Prostate gland (tissue), 2 donors: Measurements from ENCODE around the gene ITGA6. TPM values are rescaled to one million over a fixed set of nuclear protein-coding genes. Genes with fewer than 3 reads are reported as not detected.

Source experiments
- DNase-seq: peaks from one replicate; pipeline ENCODE4 v3.0.0-alpha.2; 2019; ENCODE audit warnings: low spot score
- H3K27ac ChIP-seq, 2 donors: fragments of 200-600 bp; sonication (generic); 2 replicates each; pipeline ENCODE4 v1.5.1; 2017 to 2019
- H3K27me3 ChIP-seq: fragments of 200-600 bp; sonication (generic); replicated peaks from 2 replicates; pipeline ENCODE4 v1.5.1; 2019; ENCODE audit not compliant: insufficient read depth
- H3K36me3 ChIP-seq, 2 donors: fragments of 200-600 bp; sonication (generic); 1 replicate in 1 of 2; 2 replicates in 1 of 2; pipeline versions ENCODE4 v1.5.1 to v1.8.1; 2017 to 2019
- H3K4me1 ChIP-seq: fragments of 200-600 bp; sonication (generic); replicated peaks from 2 replicates; pipeline ENCODE4 v1.5.1; 2019
- H3K4me3 ChIP-seq, 2 donors: fragments of 200-600 bp; sonication (generic); 2 replicates each; pipeline ENCODE4 v1.5.1; 2017 to 2019
- H3K9me3 ChIP-seq: fragments of 200-600 bp; sonication (generic); 2 replicates; pipeline ENCODE4 v1.5.1; 2017
- CTCF ChIP-seq, 4 experiments: fragments of 200-600 bp in 2 of 4; fragments of 450-650 bp in 2 of 4; sonication (generic) in 2 of 4; IDR thresholded peaks; 1 replicate in 3 of 4; 2 replicates in 1 of 4; pipeline ENCODE4 v1.5.1; 2016 to 2019; ENCODE audit warnings: antibody characterized with exemption in 4 of 4, mild to moderate bottlenecking in 2 of 4, moderate library complexity in 2 of 4
- POLR2A ChIP-seq: fragments of 450-650 bp; IDR thresholded peaks from one replicate; pipeline ENCODE4 v1.6.1; 2016; ENCODE audit warnings: antibody characterized with exemption, mild to moderate bottlenecking
- POLR2AphosphoS5 ChIP-seq: sonication (generic); formaldehyde crosslinking; IDR thresholded peaks from one replicate; pipeline ENCODE4 v1.6.1; 2017; ENCODE audit warnings: antibody characterized with exemption
- WGBS: methylation state at CpG from one replicate; pipeline ENCODE4 v1.1.5; 2018; 5-methylcytosine and 5-hydroxymethylcytosine counted together
- intact Hi-C: fragments of 100-400 bp; cut with DNase I; formaldehyde crosslinking; loops from one replicate; pipeline ENCODE4 v1.14.2; 2022
- total RNA-seq, 2 donors: library from RNA; depleted of rRNA; stranded (reverse); fragments of >200 nt; gene quantifications; one replicate each; pipeline ENCODE4 v1.1.0, GENCODE V29; 2016

The ITGA6 gene
- total RNA-seq, 2 donors from 2014 or later: 71.7 to 249 TPM

- no peak for TF ChIP-seq POLR2AphosphoS5
- no peak for TF ChIP-seq CTCF (IDR thresholded peaks at IDR 0.05)
- TF ChIP-seq POLR2A: no peak
- 96% methylated on average over 5 of the region's 5 CpGs for WGBS
- Histone ChIP-seq H3K9me3 (no peaks in the 10 kb centered on the region), H3K36me3 (no peaks in the 10 kb centered on the region), H3K27ac (no peak overlapping the region), H3K4me1 (no peaks in the 10 kb centered on the region), H3K27me3 (no peaks in the 10 kb centered on the region), H3K4me3 (no peak overlapping the region)
- DNase-seq: no peak
- intact Hi-C loops: no loop called here
These were observed 27.6 kb upstream of the ITGA6 start for GRCh38 chr2:172399765-172400164.

GRCh38 chr2:172402198-172402597, 25.2 kb upstream of the ITGA6 start:
- no peak for DNase-seq

GRCh38 chr2:172403402-172403801, 24.0 kb upstream of the ITGA6 start:
- intact Hi-C loops: no loop called here
- H3K4me1 ChIP-seq: no peaks in the 10 kb centered on the region
- WGBS: 82% methylated on average over 4 of the region's 4 CpGs
- H3K9me3 ChIP-seq: no peaks in the 10 kb centered on the region
- H3K36me3 ChIP-seq: no peaks in the 10 kb centered on the region
- H3K27ac ChIP-seq: no peak overlapping the region
- TF ChIP-seq POLR2A (no peak), CTCF (IDR thresholded peaks at IDR 0.05) (no peak), POLR2AphosphoS5 (no peak)
- no peaks in the 10 kb centered on the region for H3K27me3 ChIP-seq
- H3K4me3 ChIP-seq: no peak overlapping the region
- no peak for DNase-seq

More at GRCh38 chr2:172402198-172402597, 25.2 kb upstream of the ITGA6 start:
- Histone ChIP-seq H3K36me3 (no peaks in the 10 kb centered on the region), H3K4me1 (no peaks in the 10 kb centered on the region), H3K4me3 (no peak overlapping the region), H3K27ac (no peak overlapping the region), H3K27me3 (no peaks in the 10 kb centered on the region), H3K9me3 (no peaks in the 10 kb centered on the region)
- TF ChIP-seq POLR2A (no peak), POLR2AphosphoS5 (no peak), CTCF (IDR thresholded peaks at IDR 0.05) (no peak)
- WGBS: 86% methylated on average over 1 of the region's 1 CpG
- intact Hi-C loops: no loop called here

- Histone ChIP-seq H3K27me3 (no peaks in the 10 kb centered on the region), H3K36me3 (no peaks in the 10 kb centered on the region), H3K27ac (no peak overlapping the region), H3K9me3 (no peaks in the 10 kb centered on the region), H3K4me1 (no peaks in the 10 kb centered on the region), H3K4me3 (no peak overlapping the region)
- 71% methylated on average over 5 of the region's 5 CpGs for WGBS
- TF ChIP-seq POLR2AphosphoS5: no peak
- TF ChIP-seq CTCF (IDR thresholded peaks at IDR 0.05): no peak
- intact Hi-C loops: no loop called here
- DNase-seq: no peak
These were observed 23.4 kb upstream of the ITGA6 start for GRCh38 chr2:172403881-172404468.

GRCh38 chr2:172404824-172405223, 22.6 kb upstream of the ITGA6 start:
- Histone ChIP-seq H3K36me3 (no peaks in the 10 kb centered on the region), H3K4me1 (no peaks in the 10 kb centered on the region), H3K27ac (no peak overlapping the region), H3K9me3 (no peaks in the 10 kb centered on the region), H3K27me3 (no peaks in the 10 kb centered on the region), H3K4me3 (no peak overlapping the region)
- WGBS: 43% methylated on average over 1 of the region's 1 CpG
- peak; percentile 37 for TF ChIP-seq POLR2AphosphoS5
- no peak for TF ChIP-seq POLR2A
- no peak for DNase-seq
- intact Hi-C loops: no loop called here
